HG02852 (cell line): ENCODE measurements around the gene IQCH.
"Not testable (repeated sequence)": the region's sequence is repeated elsewhere in the genome, so short reads cannot be mapped to it uniquely, and the experiment has no call there.

Experiments
- ATAC-seq: cut with Tn5 transposase; IDR thresholded peaks from one replicate; pipeline ENCODE4 v1.9.1; 2021; ENCODE audit warnings: mild to moderate bottlenecking, moderate library complexity; ENCODE audit not compliant: unreplicated experiment

IQCH gene

GRCh38 chr15:67244971-67245478 lies 9.6 kb upstream of the IQCH start:
- ATAC-seq = no peak

- ATAC-seq = not testable (repeated sequence)
These were observed 8.0 kb upstream of the IQCH start for GRCh38 chr15:67246606-67247005.

GRCh38 chr15:67248011-67248505 lies 6.5 kb upstream of the IQCH start:
- ATAC-seq = no peak

GRCh38 chr15:67249830-67250229 lies 4.8 kb upstream of the IQCH start:
- no peak for ATAC-seq

- ATAC-seq = no peak
These were observed 3.3 kb upstream of the IQCH start for GRCh38 chr15:67251318-67251717.

- ATAC-seq = no peak
These were observed 1.5 kb upstream of the IQCH start for GRCh38 chr15:67253101-67253500.

GRCh38 chr15:67253549-67254237 lies 893 bp upstream of the IQCH start:
- ATAC-seq = no peak

GRCh38 chr15:67256051-67256450 lies 1.5 kb downstream of the IQCH start:
- ATAC-seq = no peak

- not testable (repeated sequence) for ATAC-seq
These were observed 3.8 kb downstream of the IQCH start for GRCh38 chr15:67258412-67258811.

- ATAC-seq = no peak
These were observed 4.8 kb downstream of the IQCH start for GRCh38 chr15:67259379-67259778.

- no peak for ATAC-seq
These were observed 5.2 kb downstream of the IQCH start for GRCh38 chr15:67259806-67260205.

GRCh38 chr15:67266870-67267269 lies 12.3 kb downstream of the IQCH start:
- ATAC-seq = no peak

GRCh38 chr15:67267440-67267839 lies 12.9 kb downstream of the IQCH start:
- ATAC-seq = no peak

- ATAC-seq = no peak
These were observed 13.7 kb downstream of the IQCH start for GRCh38 chr15:67267951-67268941.

GRCh38 chr15:67274236-67274635 lies 19.6 kb downstream of the IQCH start:
- no peak for ATAC-seq

- ATAC-seq = no peak
These were observed 22.1 kb downstream of the IQCH start for GRCh38 chr15:67276666-67277065.

GRCh38 chr15:67280217-67280616 lies 25.6 kb downstream of the IQCH start:
- no peak for ATAC-seq

- ATAC-seq = no peak
These were observed 27.1 kb downstream of the IQCH start for GRCh38 chr15:67281714-67282113.

- not testable (repeated sequence) for ATAC-seq
These were observed 31.0 kb downstream of the IQCH start for GRCh38 chr15:67285625-67286024.

GRCh38 chr15:67286400-67286799 lies 31.8 kb downstream of the IQCH start:
- ATAC-seq = not testable (repeated sequence)

- ATAC-seq = no peak
These were observed 35.7 kb downstream of the IQCH start for GRCh38 chr15:67290319-67290718.

- ATAC-seq = no peak
These were observed 41.6 kb downstream of the IQCH start for GRCh38 chr15:67296188-67296587.
